GM21390 (cell line): Measurements from ENCODE around the gene DHRSX.
"Not testable (repeated sequence)": the region's sequence is repeated elsewhere in the genome, so short reads cannot be mapped to it uniquely, and the experiment has no call there.

Experiments
- ATAC-seq: cut with Tn5 transposase; IDR thresholded peaks from one replicate; pipeline ENCODE4 v1.9.1; 2021; ENCODE audit not compliant: unreplicated experiment

The DHRSX gene

DNA sequence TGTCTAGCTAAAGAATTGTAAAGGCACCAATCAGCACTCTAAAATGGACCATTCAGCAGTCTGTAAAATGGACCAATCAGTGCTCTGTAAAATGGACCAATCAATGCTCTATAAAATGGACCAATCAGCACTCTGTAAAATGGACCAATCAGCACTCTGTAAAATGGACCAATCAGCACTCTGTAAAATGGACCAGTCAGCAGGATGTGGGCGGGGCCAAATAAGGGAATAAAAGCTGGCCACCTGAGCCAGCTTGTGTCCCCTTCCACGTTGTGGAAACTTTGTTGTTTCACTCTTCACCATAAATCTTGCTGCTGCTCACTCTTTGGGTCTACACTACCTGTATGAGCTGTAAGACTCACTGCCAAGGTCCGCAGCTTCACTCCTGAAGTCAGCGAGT is 230.0 kb downstream of the DHRSX start:
- ATAC-seq: not testable (repeated sequence)

DNA sequence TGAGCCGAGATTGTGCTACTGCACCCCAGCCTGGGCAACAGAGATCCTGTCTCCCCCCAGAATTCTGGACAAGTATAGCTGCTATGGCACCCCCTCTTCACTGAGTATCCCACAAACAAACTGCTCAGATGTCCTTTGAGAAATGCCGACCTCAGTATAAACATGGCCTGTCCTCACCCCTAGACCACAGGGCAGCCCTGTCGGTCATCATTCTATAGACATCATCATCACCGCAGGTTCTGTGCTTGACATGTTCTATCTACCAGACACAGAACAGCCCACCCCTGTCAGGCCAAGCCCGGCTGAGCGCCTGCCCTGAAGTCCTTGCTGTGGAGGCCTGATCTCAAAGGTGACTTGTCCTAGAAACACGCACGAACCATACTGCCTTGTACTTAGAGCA is 232.9 kb downstream of the DHRSX start:
- no peak for ATAC-seq

DNA sequence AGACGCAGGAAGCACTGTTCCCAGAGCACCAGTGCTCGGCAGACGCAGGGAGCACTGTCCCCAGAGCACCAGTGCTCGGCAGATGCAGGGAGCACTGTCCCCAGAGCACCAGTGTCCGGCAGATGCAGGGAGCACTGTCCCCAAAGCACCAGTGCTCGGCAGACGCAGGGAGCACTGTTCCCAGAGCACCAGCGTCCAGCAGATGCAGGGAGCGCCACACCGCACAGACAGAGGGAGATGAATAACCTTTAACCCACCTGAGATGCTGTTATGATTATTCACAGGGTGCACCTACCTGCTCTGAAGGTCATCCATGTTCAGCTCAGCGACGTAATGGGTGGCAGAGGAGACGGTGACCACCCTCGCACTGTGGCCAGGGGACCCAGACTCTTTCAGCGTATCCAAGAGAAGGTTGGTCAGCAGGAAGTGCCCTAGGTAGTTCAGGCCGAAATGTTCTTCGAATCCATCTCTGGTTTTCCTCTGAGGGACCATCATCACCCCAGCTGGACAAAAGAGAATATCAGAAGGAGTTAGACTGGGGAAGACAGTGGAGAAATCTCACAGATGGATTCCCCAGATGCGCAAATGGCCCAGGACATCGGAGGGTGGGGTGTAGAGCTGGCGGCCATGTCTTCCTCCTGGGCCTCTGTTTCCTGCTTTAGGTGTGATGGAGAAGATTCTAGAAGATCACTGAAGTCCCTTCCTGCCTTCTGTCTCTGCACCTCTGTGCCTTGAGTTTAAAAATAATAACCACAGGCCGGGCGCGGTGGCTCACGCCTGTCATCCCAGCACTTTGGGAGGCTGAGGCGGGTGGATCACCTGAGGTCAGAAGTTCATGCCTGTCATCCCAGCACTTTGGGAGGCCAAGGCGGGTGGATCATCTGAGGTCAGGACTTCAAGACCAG is 234.1 kb downstream of the DHRSX start:
- no peak for ATAC-seq

DNA sequence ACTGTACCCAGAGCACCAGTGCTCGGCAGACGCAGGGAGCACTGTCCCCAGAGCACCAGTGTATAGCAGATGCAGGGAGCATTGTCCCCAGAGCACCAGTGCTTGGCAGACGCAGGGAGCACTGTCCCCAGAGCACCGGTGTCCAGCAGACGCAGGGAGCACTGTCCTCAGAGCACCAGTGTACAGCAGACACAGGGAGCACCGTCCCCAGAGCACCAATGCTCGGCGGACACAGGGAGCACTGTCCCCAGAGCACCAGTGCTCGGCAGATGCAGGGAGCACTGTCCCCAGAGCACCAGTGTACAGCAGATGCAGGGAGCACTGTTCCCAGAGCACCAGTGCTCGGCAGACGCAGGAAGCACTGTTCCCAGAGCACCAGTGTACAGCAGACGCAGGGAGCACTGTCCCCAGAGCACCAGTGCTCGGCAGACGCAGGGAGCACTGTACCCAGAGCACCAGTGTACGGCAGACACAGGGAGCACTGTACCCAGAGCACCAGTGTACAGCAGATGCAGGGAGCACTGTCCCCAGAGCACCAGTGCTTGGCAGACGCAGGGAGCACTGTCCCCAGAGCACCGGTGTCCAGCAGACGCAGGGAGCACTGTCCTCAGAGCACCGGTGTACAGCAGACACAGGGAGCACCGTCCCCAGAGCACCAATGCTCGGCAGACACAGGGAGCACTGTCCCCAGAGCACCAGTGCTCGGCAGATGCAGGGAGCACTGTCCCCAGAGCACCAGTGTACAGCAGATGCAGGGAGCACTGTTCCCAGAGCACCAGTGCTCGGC is 234.9 kb downstream of the DHRSX start:
- ATAC-seq: not testable (repeated sequence)

DNA sequence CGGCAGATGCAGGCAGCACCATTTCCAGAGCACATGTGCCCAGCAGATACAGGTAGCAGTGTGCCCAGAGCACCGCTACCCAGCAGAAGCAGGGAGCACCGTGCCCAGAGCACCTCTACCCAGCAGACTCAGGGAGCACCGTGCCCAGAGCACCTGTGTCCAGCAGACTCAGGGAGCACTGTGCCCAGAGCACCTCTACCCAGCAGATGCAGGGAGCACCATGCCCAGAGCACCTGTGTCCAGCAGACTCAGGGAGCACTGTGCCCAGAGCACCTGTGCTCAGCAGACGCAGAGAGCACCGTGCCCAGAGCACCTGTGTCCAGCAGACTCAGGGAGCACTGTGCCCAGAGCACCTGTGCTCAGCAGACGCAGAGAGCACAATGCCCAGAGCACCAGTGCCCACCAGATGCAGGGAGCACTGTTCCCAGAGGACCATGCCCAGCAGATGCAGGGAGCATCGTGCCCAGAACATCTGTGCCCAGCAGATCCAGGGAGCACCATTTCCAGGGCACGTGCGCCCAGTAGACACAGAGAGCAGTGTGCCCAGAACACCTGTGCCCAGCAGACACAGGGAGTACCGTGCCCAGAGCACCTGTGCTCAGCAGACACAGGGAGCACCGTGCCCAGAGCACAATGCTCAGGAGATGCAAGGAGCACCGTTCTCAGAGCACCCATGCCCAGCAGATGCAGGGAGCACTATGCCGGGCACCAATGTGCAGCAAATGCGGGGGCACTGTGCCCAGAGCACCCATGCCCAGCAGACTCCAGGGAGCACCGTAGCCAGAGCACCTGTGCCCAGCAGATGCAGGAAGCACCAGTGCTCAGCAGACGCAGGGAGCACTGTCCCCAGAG is 236.4 kb downstream of the DHRSX start:
- ATAC-seq: no peak

DNA sequence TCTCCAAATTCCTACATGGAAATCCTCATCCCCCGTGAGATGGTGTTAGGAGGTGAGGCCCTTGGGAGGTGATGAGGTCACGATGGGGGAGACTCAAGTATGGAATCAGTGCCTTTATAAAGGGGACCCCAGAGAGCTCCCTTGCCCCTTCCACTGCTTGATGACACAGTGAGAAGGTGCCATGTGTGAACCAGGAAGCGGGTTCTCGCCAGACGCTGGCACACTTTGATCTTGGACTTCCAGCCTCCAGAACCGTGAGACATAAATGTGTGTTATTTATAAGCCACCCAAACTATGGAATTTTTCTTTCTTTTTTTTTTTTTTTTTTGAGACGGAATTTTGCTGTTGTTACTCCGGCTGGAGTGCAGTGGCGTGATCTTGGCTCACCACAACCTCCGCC is 237.6 kb downstream of the DHRSX start:
- no peak for ATAC-seq

DNA sequence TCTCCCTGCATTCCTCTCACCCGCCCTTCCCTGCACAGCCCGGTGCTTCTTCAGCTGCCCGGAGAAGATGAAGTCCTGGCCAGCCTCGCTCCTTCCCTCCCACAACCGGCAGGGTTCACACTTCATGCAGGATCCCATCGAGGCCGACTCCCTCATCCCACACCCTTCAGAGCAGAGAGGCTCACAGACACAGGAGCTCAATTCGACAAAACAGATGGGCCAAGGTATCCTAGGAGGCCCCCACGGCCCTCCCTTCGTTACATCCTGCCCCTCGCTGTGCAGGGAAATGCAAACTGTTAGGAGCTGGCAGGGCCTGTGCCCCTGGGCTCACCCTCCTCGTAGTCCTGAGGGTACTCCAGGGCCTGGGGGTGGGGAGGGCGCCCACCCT is 238.1 kb downstream of the DHRSX start:
- ATAC-seq: no peak

DNA sequence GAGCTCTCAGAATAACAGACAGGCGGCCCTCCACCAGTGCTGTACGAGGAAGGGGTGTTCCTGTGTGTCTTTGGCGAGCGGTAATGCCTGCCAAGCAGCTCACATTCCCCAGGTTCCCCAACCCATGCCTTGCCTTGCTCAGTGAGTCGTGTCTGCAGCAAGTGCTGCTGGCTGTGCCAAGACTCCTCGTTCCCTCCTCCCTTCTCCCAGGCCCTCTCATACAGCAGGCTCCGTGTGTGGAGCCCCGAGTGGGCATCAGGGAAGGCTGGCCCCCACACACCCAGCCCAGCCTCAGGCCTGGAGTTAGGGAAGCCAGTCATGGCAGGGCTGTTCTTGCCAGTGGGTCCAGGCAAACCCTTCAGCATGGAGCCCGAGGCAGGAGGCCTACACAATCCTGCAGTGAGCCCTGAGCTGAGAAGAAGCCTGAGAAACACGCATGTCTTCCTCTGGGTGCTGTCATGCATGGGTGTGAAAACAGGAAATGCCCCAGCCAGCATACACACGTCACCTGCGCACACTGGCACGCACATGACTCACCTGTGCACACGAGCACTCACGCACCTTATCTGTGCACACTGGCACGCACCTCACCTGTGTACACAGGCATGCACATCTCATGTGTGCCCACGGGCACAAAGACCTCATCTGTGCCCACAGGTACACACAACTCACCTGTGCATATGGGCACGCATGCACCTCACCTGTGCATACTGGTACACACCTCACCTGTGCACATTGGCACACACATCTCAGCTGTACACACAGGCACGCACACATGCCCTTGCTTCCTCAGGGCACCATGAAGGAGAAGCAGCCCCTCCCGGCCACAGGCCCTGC is 238.7 kb downstream of the DHRSX start:
- no peak for ATAC-seq

DNA sequence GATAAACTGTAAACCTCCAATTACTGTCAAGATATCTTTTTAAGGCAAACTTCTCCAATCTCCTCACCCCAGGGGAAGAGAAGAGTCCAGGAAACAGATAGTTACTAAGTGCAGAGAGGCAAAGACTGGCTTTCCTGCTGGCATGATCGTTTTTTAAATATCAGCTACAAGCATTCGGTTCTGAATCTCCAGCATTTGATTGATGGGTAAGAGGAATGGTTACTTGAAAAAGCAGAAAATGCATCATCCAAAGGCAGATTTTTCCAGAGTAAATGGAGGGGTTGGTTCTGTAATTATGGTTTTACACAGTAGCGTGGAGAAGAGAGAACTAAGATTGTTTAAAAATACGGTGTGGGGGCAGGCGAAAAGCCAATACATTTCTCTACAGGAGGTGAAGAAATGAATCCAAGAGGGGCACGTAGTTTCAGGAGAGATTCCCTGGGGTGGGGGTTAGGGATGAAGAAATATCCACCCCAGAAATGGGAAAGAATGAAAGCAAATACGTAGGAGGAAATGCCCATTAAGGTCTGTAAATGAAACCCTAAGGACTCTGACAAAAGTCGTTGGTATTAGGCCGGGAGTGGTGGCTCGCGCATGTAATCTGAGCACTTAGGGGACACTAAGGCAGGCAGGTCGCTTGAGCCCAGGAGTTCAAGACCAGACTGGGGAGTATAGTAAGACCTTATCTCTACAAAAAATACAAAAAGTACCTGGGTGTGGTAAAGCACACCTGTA is 248.3 kb downstream of the DHRSX start:
- no peak for ATAC-seq

DNA sequence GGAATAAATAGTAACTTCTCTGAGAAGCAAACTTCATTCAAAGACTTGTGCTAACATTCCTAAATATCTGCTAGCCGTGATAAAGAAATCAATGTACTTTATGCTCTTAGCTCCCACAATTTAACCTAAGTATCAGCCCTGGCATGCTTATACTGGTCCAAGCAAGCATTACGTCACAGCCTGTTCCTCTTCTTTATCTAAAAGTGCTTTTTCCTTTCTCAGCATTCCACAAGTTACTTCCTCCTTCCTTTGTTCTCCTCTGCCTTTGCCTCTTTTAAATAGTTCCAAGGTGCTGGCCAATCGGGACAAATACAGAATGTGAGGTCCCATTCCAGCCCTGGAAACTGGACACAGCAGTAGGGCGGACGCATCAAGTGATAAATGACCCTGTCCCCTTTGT is 249.6 kb downstream of the DHRSX start:
- ATAC-seq: no peak

DNA sequence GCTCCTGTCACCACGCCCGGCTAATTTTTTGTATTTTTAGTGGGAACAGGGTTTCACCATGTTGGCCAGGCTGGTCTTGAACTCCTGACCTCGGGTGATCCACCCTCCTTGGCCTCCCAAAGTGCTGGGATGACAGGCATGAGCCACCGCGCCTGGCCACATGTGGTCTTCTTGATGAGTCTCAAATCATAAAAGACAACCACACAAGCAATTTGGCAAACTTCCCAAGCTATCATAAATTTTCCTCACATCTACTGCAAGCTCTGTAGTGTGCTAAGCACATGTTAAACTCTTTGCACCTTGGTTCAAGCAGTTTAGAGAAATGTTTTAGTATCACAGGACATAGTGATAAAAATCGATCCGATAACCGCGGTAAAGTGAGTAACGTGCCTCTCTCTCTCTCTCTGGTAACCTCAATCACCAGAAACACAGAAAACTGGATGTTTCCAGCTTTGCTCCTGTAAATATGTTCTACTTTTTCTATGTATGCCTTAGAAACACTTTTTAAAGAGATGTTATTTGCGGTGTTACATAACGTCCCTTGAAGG is 256.8 kb downstream of the DHRSX start:
- no peak for ATAC-seq

DNA sequence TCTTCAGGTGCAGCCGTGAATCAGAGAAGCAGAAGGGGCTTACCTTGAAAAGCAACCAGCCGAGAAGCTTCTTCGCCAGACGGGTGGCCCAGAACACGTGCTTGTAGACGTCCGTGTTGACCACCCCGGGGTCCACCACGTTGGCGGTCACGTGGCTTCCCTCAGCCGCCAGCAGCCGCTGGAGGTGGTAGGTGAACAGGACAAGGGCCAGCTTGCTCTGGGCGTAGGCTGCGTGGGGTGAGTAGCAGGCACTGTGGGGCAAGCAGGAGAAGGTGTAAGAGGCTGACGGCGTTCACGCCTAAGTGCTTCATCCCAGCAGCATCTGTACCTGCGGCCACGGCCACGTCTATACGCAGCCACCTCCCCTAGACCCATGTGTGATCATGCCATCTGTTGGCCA is 257.8 kb downstream of the DHRSX start:
- ATAC-seq: no peak

DNA sequence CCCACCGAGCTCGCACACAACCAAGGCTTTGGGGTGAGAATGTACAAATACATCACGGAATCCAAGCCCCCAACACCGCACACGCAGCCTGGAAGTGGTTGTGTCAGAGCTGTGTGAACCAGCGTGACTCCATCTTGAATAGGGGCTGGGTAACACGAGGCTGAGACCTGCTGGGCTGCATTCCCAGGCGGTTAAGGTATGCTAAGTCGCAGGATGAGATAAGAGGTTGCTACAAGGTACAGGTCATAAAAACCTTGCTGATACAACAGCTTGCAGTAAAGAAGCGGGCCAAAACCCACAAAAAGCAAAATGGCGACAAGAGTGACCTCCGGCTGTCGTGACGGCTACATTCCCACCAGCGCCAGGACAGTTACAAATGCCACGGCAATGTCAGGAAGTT is 258.4 kb downstream of the DHRSX start:
- no peak for ATAC-seq

DNA sequence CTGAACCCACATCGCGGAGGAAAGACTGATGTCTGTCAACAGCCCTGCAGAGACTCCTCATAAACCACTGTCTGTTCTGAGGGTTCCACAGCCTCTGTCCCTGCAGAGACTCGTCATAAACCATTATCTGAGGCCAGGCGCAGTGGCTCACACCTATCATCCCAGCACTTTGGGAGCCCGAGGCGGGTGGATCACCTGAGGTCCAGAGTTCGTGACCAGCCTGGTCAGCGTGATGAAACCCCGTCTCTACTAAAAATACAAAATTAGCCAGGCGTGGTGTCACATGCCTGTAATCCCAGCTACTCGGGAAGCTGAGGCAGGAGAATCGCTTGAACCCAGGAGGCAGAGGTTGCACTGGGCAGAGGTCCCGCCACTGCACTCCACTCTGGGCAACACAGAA is 259.3 kb downstream of the DHRSX start:
- not testable (repeated sequence) for ATAC-seq

DNA sequence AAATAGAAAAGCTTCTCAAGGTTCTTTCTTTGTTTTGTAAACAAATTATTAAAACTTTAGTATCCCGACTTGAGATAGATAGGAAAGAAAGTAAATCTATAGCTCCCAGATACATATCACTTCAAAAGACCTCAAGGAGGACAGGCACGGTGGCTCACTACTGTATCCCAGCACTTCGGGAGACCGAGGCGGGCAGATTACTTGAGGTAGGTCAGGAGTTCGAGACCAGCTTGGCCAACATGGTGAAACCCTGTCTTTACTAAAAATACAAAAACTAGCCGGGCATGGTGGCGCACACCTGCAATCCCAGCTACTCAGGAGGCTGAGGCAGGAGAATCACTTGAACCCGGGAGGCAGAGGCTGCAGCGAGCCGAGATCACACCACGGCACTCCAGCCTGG is 260.0 kb downstream of the DHRSX start:
- ATAC-seq: not testable (repeated sequence)

DNA sequence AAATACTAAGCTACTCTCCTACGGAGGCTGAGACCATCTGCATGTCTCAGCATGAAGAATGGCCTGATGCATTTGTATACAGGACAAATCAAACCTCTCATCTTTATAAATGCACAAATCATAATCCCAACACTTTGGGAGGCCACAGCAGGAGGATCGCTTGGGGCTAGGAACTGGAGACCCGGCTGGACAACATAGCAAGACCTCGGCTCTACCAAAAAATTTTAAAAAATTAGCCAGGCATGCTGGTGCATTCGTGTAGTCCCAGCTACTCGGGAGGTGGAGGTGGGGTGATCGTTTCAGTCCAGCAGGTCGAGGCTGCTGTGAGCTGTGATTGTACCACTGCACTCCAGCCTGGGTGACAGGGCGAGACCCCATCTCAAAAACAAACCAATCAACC is 262.8 kb downstream of the DHRSX start:
- ATAC-seq: no peak

DNA sequence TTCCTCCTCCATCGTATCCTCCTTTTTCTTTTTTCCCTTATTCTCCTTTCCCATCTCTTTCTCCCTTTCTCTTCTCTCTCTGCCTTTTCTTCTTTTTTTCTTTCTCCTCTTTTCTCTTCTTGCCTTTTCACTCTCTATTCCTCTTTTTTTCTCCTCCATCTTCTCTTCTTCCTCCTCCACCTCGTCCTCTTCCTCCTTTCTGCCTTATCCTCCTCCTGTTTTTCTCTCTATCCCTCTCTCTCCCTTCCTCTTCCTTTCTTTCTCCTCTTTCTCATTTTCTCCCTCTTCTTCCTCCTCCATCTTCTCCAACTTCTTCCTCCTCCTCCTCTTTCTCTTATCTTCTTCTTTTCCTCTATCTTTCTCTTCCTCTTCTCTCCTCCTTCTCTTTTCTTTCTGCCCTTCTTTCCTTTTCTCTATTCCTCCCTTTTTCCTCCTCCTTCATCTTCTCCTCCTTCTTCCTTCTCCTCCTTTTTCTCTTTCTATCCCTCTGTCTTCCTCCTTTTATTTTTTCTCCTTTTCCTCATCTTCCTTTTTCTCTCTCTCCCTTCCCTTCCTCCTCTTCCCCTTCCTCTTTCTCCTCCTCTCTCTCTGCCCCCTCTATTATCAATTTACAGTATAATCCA is 269.1 kb downstream of the DHRSX start:
- no peak for ATAC-seq

DNA sequence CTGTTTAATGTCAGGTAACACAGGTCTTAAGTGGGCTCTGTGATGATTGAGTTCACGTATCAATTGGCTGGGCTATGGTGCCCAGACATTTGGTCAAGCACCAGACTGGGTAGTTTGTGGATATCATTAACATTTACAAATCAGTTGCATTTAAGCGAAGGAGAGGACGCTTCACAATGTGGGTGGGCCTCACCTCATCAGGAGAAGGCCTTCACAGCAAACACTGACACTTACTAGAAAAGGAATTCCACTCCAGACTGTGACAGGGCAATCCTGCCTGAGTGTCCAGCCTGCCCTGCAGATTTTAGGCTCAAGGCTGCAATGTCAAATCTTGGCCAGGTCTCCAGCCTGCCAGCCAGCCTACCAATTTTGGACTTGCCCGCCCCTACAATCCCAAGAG is 270.3 kb downstream of the DHRSX start:
- no peak for ATAC-seq

DNA sequence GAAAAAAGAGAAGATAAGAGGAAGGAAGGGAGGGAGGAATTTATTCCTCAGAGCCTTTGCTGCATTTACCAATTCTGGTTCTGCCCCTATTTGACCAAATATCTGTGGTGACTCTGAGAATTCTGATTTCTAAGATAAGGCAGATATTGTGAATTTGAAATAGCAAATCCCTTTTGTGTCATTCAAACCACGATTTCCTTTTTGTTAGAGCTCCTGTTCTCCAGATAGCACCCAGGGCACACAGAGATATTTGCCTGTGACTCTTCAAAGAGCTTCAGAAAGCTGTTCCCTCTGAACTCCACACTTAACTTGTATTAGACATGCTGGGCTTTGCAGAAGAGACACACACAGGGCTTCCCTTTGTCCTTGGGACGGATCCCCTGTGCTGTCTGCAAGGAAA is 272.2 kb downstream of the DHRSX start:
- no peak for ATAC-seq
